ENCODE results near the gene FBXO44.
A peak's percentile ranks its signal among the peaks of the same experiment; 100 is the strongest.

FBXO44 gene

DNA sequence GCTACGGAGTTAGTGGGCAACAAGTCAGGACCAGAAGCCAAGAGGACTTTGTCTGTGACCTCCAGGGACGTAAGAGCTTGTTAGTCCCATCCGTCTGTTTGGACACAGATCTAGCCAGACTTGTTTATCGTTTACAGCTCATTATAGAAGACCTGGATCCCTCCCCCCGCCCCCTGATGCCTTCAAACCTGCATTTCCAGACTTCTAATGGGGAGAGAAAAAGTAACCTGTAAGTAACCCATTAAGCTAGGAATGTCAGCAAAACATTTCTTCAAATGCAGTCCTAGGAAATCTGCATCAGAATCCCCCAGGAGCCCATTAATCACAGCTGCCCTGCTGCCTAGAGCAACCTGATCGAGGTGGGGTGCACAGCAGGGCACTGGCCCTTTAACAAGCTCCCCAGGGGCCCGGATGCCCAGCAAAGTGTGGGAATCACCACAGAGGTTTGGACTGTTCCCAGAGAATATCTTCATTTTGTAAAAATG lies 27.7 kb downstream of the FBXO44 start:
- H3K4me1 ChIP-seq: no peaks in the 10 kb centered on the region
- H3K9me3 ChIP-seq (ENCODE audit: control insufficient read depth, low read length): no peaks in the 10 kb centered on the region
- no peak overlapping the region for H3K4me3 ChIP-seq (ENCODE audit: low read depth, low read length)
- no peak overlapping the region for H3K9ac ChIP-seq
- no peak overlapping the region for H3K4me2 ChIP-seq (ENCODE audit: low read length)
- H3K79me2 ChIP-seq: no peaks in the 10 kb centered on the region
- H3K27ac ChIP-seq: no peak overlapping the region
- TF ChIP-seq, protein P1, sequence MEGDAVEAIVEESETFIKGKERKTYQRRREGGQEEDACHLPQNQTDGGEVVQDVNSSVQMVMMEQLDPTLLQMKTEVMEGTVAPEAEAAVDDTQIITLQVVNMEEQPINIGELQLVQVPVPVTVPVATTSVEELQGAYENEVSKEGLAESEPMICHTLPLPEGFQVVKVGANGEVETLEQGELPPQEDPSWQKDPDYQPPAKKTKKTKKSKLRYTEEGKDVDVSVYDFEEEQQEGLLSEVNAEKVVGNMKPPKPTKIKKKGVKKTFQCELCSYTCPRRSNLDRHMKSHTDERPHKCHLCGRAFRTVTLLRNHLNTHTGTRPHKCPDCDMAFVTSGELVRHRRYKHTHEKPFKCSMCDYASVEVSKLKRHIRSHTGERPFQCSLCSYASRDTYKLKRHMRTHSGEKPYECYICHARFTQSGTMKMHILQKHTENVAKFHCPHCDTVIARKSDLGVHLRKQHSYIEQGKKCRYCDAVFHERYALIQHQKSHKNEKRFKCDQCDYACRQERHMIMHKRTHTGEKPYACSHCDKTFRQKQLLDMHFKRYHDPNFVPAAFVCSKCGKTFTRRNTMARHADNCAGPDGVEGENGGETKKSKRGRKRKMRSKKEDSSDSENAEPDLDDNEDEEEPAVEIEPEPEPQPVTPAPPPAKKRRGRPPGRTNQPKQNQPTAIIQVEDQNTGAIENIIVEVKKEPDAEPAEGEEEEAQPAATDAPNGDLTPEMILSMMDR (IDR thresholded peaks at IDR 0.05): no peak
- H3K36me3 ChIP-seq (ENCODE audit: control insufficient read depth, insufficient read depth, low read length): no peaks in the 10 kb centered on the region
- H3K27me3 ChIP-seq (ENCODE audit: control insufficient read depth, insufficient read depth, low read length): no peaks in the 10 kb centered on the region
- H2AFZ ChIP-seq: peak overlapping the region; percentile 90

DNA sequence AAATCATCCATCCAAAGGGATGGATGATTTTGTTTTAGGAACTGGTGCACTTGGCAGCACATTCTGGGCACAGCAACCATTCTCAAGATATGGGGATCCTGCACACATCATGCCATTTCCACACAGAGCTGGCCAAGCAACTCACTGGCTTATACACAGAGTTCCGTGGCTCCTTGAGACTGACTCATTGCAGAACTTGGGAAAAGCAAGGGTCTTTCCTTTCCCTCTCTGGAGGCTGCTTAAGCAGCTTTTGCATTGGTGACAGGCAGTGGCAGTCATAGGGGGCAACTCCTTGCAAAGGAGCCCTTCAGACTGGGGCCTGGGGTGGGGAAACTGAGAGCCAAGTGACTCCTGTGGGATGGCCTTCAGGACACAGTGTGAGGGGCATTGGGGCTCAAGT lies 28.1 kb downstream of the FBXO44 start:
- Histone ChIP-seq H3K27ac (no peak overlapping the region), H3K4me3 (ENCODE audit: low read depth, low read length) (no peak overlapping the region), H3K36me3 (ENCODE audit: control insufficient read depth, insufficient read depth, low read length) (no peaks in the 10 kb centered on the region), H3K27me3 (ENCODE audit: control insufficient read depth, insufficient read depth, low read length) (no peaks in the 10 kb centered on the region), H3K4me2 (ENCODE audit: low read length) (no peak overlapping the region), H3K9ac (no peak overlapping the region), H2AFZ (no peak overlapping the region), H3K9me3 (ENCODE audit: control insufficient read depth, low read length) (no peaks in the 10 kb centered on the region), H3K79me2 (no peaks in the 10 kb centered on the region), H3K4me1 (no peaks in the 10 kb centered on the region)
- TF ChIP-seq, protein P1 (IDR thresholded peaks at IDR 0.05): no peak

DNA sequence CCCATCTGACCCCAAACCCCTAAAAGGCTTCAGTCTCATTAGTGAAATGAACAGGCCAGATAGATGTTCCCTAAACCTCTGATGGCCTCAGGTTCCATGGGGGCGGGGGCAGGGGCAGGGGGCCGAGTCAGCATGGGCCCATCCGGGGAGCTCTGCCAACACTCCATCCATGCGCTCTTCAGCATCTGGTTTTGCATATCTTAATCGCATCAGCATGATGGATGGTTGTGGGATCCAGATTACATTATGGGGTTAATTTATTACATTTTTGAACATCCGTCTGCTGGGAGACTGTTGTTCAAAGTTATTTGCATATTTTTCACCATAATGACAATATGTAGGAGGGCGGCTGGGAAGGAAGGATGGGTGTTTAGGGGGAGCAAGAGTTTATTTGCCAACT lies 29.4 kb downstream of the FBXO44 start:
- TF ChIP-seq, protein P1 (IDR thresholded peaks at IDR 0.05): no peak
- Histone ChIP-seq H3K79me2 (no peaks in the 10 kb centered on the region), H3K4me1 (no peaks in the 10 kb centered on the region), H3K9me3 (ENCODE audit: control insufficient read depth, low read length) (no peaks in the 10 kb centered on the region), H3K4me2 (ENCODE audit: low read length) (no peak overlapping the region), H3K9ac (no peak overlapping the region), H3K27ac (no peak overlapping the region), H2AFZ (no peak overlapping the region), H3K36me3 (ENCODE audit: control insufficient read depth, insufficient read depth, low read length) (no peaks in the 10 kb centered on the region), H3K4me3 (ENCODE audit: low read depth, low read length) (no peak overlapping the region), H3K27me3 (ENCODE audit: control insufficient read depth, insufficient read depth, low read length) (no peaks in the 10 kb centered on the region)

DNA sequence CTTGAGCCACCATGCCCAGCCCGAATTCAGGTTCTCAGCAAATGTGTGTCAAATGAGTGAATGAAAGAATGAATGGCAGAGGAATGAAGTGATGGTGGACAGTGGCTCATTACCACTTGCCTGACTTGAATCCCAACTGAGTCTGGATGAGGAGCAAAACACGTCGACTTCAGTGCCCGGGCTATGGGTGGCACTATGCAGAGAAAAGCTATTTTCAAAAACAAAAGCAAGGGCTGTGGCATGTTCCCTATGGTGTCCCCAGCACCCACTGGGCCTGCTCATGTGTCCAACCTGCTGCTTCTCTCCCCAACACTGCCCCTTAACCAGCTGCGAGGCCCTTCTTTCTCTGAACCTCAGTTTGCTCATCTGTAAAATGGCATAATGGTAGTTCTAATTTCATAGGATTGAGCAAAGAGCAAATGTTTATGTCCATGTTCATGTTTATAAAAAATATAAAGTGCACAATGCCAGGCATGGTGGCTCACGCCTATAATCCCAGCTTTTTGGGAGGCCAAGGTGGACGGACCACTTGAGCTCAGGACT lies 30.6 kb downstream of the FBXO44 start:
- no peaks in the 10 kb centered on the region for H3K36me3 ChIP-seq (ENCODE audit: control insufficient read depth, insufficient read depth, low read length)
- H3K4me1 ChIP-seq: no peaks in the 10 kb centered on the region
- no peak overlapping the region for H3K4me3 ChIP-seq (ENCODE audit: low read depth, low read length)
- H3K4me2 ChIP-seq (ENCODE audit: low read length): no peak overlapping the region
- no peaks in the 10 kb centered on the region for H3K27me3 ChIP-seq (ENCODE audit: control insufficient read depth, insufficient read depth, low read length)
- no peaks in the 10 kb centered on the region for H3K9me3 ChIP-seq (ENCODE audit: control insufficient read depth, low read length)
- no peak overlapping the region for H3K27ac ChIP-seq
- no peaks in the 10 kb centered on the region for H3K79me2 ChIP-seq
- TF ChIP-seq, protein P1 (IDR thresholded peaks at IDR 0.05): no peak
- H2AFZ ChIP-seq: no peak overlapping the region
- no peak overlapping the region for H3K9ac ChIP-seq

DNA sequence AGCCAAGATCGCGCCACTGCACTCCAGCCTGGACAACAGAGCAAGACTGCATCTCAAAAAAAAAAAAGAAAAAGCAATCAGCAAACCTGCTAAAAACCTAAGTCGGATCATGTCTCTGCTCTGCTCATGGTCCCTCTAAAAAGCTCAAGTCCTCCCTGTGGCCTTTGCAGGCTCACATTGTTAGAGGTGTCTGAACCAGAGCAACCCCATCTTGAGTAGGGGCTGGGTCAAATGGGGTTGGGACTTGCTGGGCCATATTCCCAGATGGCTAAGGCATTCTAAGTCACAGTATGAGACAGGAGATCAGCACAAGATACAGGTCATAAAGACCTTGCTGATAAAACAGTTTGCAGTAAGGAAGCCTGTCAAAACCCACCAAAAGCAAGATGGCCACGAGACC lies 33.8 kb downstream of the FBXO44 start:
- no peak overlapping the region for H3K4me3 ChIP-seq (ENCODE audit: low read depth, low read length)
- H3K4me2 ChIP-seq (ENCODE audit: low read length): no peak overlapping the region
- no peak overlapping the region for H3K9ac ChIP-seq
- TF ChIP-seq, protein P1 (IDR thresholded peaks at IDR 0.05): no peak
- no peak overlapping the region for H3K27ac ChIP-seq
- no peaks in the 10 kb centered on the region for H3K36me3 ChIP-seq (ENCODE audit: control insufficient read depth, insufficient read depth, low read length)
- H3K9me3 ChIP-seq (ENCODE audit: control insufficient read depth, low read length): no peaks in the 10 kb centered on the region
- H3K27me3 ChIP-seq (ENCODE audit: control insufficient read depth, insufficient read depth, low read length): no peaks in the 10 kb centered on the region
- no peaks in the 10 kb centered on the region for H3K4me1 ChIP-seq
- no peaks in the 10 kb centered on the region for H3K79me2 ChIP-seq
- H2AFZ ChIP-seq: no peak overlapping the region

All from parathyroid adenoma (tissue), 2 donors.